H9 (cell line): Measurements from ENCODE around the gene PAFAH1B1. TPM values are rescaled to one million over a fixed set of nuclear protein-coding genes. Genes with fewer than 3 reads are reported as not detected.

Experiments used
- DNase-seq: peaks from one replicate; pipeline ENCODE4 v3.0.0-alpha.2; 2017
- H2AFZ ChIP-seq: one replicate; pipeline ENCODE4 v1.6.1; 2013; ENCODE audit warnings: mild to moderate bottlenecking, low read length, control low read depth, moderate library complexity
- H2AK5ac ChIP-seq: 2 replicates; pipeline ENCODE4 v1.6.1; 2013; ENCODE audit warnings: low read length, control low read depth, mixed read lengths; ENCODE audit not compliant: insufficient read length
- H2BK120ac ChIP-seq: one replicate; pipeline ENCODE4 v1.6.1; 2013; ENCODE audit warnings: low read depth, mild to moderate bottlenecking, low read length, control low read depth, inconsistent platforms; ENCODE audit not compliant: poor library complexity, severe bottlenecking
- H2BK12ac ChIP-seq: 2 replicates; pipeline ENCODE4 v1.6.1; 2013; ENCODE audit warnings: low read length, control low read depth, mixed read lengths, low read depth; ENCODE audit not compliant: insufficient read length
- H2BK15ac ChIP-seq: 2 replicates; pipeline ENCODE4 v1.6.1; 2013; ENCODE audit warnings: low read depth, low read length, control low read depth
- H2BK20ac ChIP-seq: one replicate; pipeline ENCODE4 v1.6.1; 2013; ENCODE audit warnings: low read depth, mild to moderate bottlenecking, low read length, control low read depth, inconsistent platforms; ENCODE audit not compliant: poor library complexity, severe bottlenecking
- H2BK5ac ChIP-seq: 2 replicates; pipeline ENCODE4 v1.6.1; 2013; ENCODE audit warnings: low read length, control low read depth, mixed read lengths; ENCODE audit not compliant: insufficient read length
- H3K14ac ChIP-seq: 2 replicates; pipeline ENCODE4 v1.6.1; 2013; ENCODE audit warnings: low read length, control low read depth; ENCODE audit not compliant: insufficient read depth
- H3K18ac ChIP-seq: 2 replicates; pipeline ENCODE4 v1.6.1; 2013; ENCODE audit warnings: low read depth, mild to moderate bottlenecking, mixed read lengths, low read length, control low read depth; ENCODE audit not compliant: insufficient read length
- H3K23ac ChIP-seq: 2 replicates; pipeline ENCODE4 v1.6.1; 2013; ENCODE audit warnings: low read length, control low read depth, mixed read lengths, low read depth; ENCODE audit not compliant: insufficient read length
- H3K23me2 ChIP-seq: 2 replicates; pipeline ENCODE4 v1.6.1; 2013; ENCODE audit warnings: low read depth, mild to moderate bottlenecking, mixed read lengths, low read length, control low read depth; ENCODE audit not compliant: insufficient read length, poor library complexity, severe bottlenecking
- H3K27ac ChIP-seq: 2 replicates; pipeline ENCODE4 v1.5.1; 2013; ENCODE audit warnings: low read length, control low read depth, mixed read lengths, low read depth; ENCODE audit not compliant: insufficient read length
- H3K27me3 ChIP-seq: 2 replicates; pipeline ENCODE4 v1.6.1; 2013; ENCODE audit warnings: low read length, control low read depth, inconsistent platforms; ENCODE audit not compliant: insufficient read depth
- H3K4ac ChIP-seq: 2 replicates; pipeline ENCODE4 v1.6.1; 2013; ENCODE audit warnings: low read depth, mild to moderate bottlenecking, control low read depth, inconsistent platforms, low read length, moderate library complexity
- H3K4me1 ChIP-seq: 2 replicates; pipeline ENCODE4 v1.6.1; 2013; ENCODE audit warnings: low read length, control low read depth, inconsistent platforms; ENCODE audit not compliant: insufficient read depth
- H3K4me2 ChIP-seq: 2 replicates; pipeline ENCODE4 v1.6.1; 2013; ENCODE audit warnings: low read length, control low read depth, mixed read lengths; ENCODE audit not compliant: insufficient read length, insufficient read depth
- H3K56ac ChIP-seq: 2 replicates; pipeline ENCODE4 v1.6.1; 2013; ENCODE audit warnings: low read depth, mild to moderate bottlenecking, mixed read lengths, low read length, control low read depth; ENCODE audit not compliant: insufficient read length
- H3K79me1 ChIP-seq: 2 replicates; pipeline ENCODE4 v1.6.1; 2013; ENCODE audit warnings: low read depth, mild to moderate bottlenecking, moderate library complexity, low read length, control low read depth, inconsistent platforms; ENCODE audit not compliant: insufficient read depth, poor library complexity, severe bottlenecking
- H3K79me2 ChIP-seq: 2 replicates; pipeline ENCODE4 v1.6.1; 2013; ENCODE audit warnings: low read length, control low read depth, inconsistent platforms; ENCODE audit not compliant: insufficient read depth
- H3K9ac ChIP-seq: 2 replicates; pipeline ENCODE4 v1.6.1; 2013; ENCODE audit warnings: low read length, control low read depth, mixed read lengths; ENCODE audit not compliant: insufficient read length; ENCODE audit errors: extremely low read depth
- H3K9me3 ChIP-seq: one replicate; pipeline ENCODE4 v1.6.1; 2013; ENCODE audit warnings: low read depth, low read length, inconsistent platforms; ENCODE audit not compliant: control insufficient read depth
- H3T11ph ChIP-seq: one replicate; pipeline ENCODE4 v1.6.1; 2013; ENCODE audit warnings: mild to moderate bottlenecking, low read length, control low read depth, inconsistent platforms
- H4K20me1 ChIP-seq: one replicate; pipeline ENCODE4 v1.6.1; 2013; ENCODE audit not compliant: control insufficient read depth, insufficient read length, insufficient read depth
- H4K5ac ChIP-seq: 2 replicates; pipeline ENCODE4 v1.6.1; 2013; ENCODE audit warnings: low read depth, mild to moderate bottlenecking, mixed read lengths, low read length, control low read depth; ENCODE audit not compliant: insufficient read length
- H4K8ac ChIP-seq: replicated peaks from 2 replicates; pipeline ENCODE4 v1.6.1; 2013; ENCODE audit warnings: low read length, control low read depth, mixed read lengths, low read depth; ENCODE audit not compliant: insufficient read length
- H4K91ac ChIP-seq: 2 replicates; pipeline ENCODE4 v1.6.1; 2013; ENCODE audit warnings: low read depth, mild to moderate bottlenecking, moderate library complexity, mixed read lengths, low read length, control low read depth; ENCODE audit not compliant: insufficient read length
- H3K27ac Mint-ChIP-seq, 3 experiments: 2 replicates in 2 of 3; 3 replicates in 1 of 3; pipeline ENCODE4 v1.8.0; 2020 to 2021; ENCODE audit warnings: mixed read lengths in 3 of 3, mild to moderate bottlenecking in 1 of 3, moderate library complexity in 1 of 3
- H3K27me3 Mint-ChIP-seq: 2 replicates; pipeline ENCODE4 v1.8.0; 2021; ENCODE audit warnings: low read depth, mild to moderate bottlenecking, moderate library complexity, mixed read lengths
- H3K36me3 Mint-ChIP-seq, 3 experiments: 2 replicates in 2 of 3; 3 replicates in 1 of 3; pipeline ENCODE4 v1.8.0; 2020 to 2021; ENCODE audit warnings: low read depth in 3 of 3, mixed read lengths in 3 of 3; ENCODE audit not compliant: insufficient read depth in 1 of 3
- H3K4me1 Mint-ChIP-seq, 2 experiments: 2 replicates each; pipeline ENCODE4 v1.8.0; 2020; ENCODE audit warnings: mixed read lengths in 2 of 2
- H3K4me3 Mint-ChIP-seq, 2 experiments: 2 replicates in 1 of 2; 3 replicates in 1 of 2; pipeline ENCODE4 v1.8.0; 2020 to 2021; ENCODE audit warnings: mild to moderate bottlenecking in 2 of 2, mixed read lengths in 2 of 2, moderate library complexity in 1 of 2
- H3K9me3 Mint-ChIP-seq, 2 experiments: 2 replicates in 1 of 2; 3 replicates in 1 of 2; pipeline ENCODE4 v1.8.0; 2020; ENCODE audit warnings: mild to moderate bottlenecking in 2 of 2, mixed read lengths in 2 of 2, moderate library complexity in 1 of 2
- CTCF ChIP-seq: fragments of 200-600 bp; sonication (generic); conservative IDR thresholded peaks from 3 replicates; pipeline ENCODE4 v1.8.0; 2021; ENCODE audit warnings: antibody characterized with exemption, mild to moderate bottlenecking
- WGBS: extraction: QIAGEN DNeasy Blood & Tissue Kit; methylation state at CpG from one replicate; pipeline ENCODE4 v1.1.7; 2013; ENCODE audit warnings: missing lambda C conversion rate, low lambda C conversion rate, mixed read lengths; ENCODE audit not compliant: insufficient read length; ENCODE audit errors: extremely low coverage; 5-methylcytosine and 5-hydroxymethylcytosine counted together
- total RNA-seq: library from RNA; stranded (reverse); gene quantifications from 2 replicates; pipeline ENCODE4 v1.2.1, GENCODE V29; 2021

The PAFAH1B1 gene
- total RNA-seq, 1 experiment from 2014 or later = 134 TPM

GRCh38 chr17:2636169-2636930 lies 42.9 kb downstream of the PAFAH1B1 start:
- H2BK5ac ChIP-seq = no peak overlapping the region
- H4K8ac ChIP-seq = no peak overlapping the region
- Mint-ChIP-seq H3K27me3 (no peaks in the 10 kb centered on the region), H3K4me3 (no peak overlapping the region), H3K9me3 (no peaks in the 10 kb centered on the region), H3K36me3 (peaks cover 12 to 36% (median 35%) of the 10 kb centered on the region in 3 experiments), H3K27ac (peak overlapping the region in 2 of 3 experiments; percentile 73; a peak in 4 of 7 replicates), H3K4me1 (peaks cover 21 to 22% of the 10 kb centered on the region in 2 experiments)
- H2BK15ac ChIP-seq = no peak overlapping the region
- no peak overlapping the region for H3K9ac ChIP-seq
- peaks cover 4% of the 10 kb centered on the region for H3K79me1 ChIP-seq
- H3K27me3 ChIP-seq = no peaks in the 10 kb centered on the region
- peaks cover 3% of the 10 kb centered on the region; the same call in 1 of the 2 replicates for H3K4me1 ChIP-seq
- no peak overlapping the region for H3K23ac ChIP-seq
- H2AFZ ChIP-seq = no peak overlapping the region
- H3K79me2 ChIP-seq = peaks cover 19% of the 10 kb centered on the region; the same call in 1 of the 2 replicates
- H3K4ac ChIP-seq = no peak overlapping the region
- H3K18ac ChIP-seq = no peak overlapping the region
- no peak overlapping the region for H2AK5ac ChIP-seq
- no peak overlapping the region for H3K27ac ChIP-seq
- no peak overlapping the region for H2BK12ac ChIP-seq
- H4K91ac ChIP-seq = no peak overlapping the region
- no peak overlapping the region for H2BK120ac ChIP-seq
- H3T11ph ChIP-seq = no peak overlapping the region
- no peak overlapping the region for H4K5ac ChIP-seq
- no peaks in the 10 kb centered on the region for H4K20me1 ChIP-seq
- no peak overlapping the region for H3K14ac ChIP-seq
- TF ChIP-seq CTCF = no peak
- no peaks in the 10 kb centered on the region for H3K23me2 ChIP-seq
- H3K4me2 ChIP-seq = no peak overlapping the region
- WGBS = no CpG with 5 or more reads among the region's 13 CpGs
- no peak overlapping the region for H3K56ac ChIP-seq
- H3K9me3 ChIP-seq = no peaks in the 10 kb centered on the region
- no peak for DNase-seq
- H2BK20ac ChIP-seq = no peak overlapping the region
